22Rv1 (cell line): ENCODE data around the gene SKA1.

Source experiments
- H3K27ac ChIP-seq: fragments of 450-650 bp; 2 replicates; pipeline ENCODE4 v1.5.1; 2017
- CTCF ChIP-seq: fragments of 450-650 bp; IDR thresholded peaks from 2 replicates; pipeline ENCODE4 v1.5.1; 2017; ENCODE audit warnings: mild to moderate bottlenecking
- ZFX ChIP-seq: fragments of 450-650 bp; IDR thresholded peaks from 2 replicates; pipeline ENCODE4 v1.6.1; 2017; ENCODE audit warnings: antibody characterized with exemption, borderline replicate concordance

The SKA1 gene

GRCh38 chr18:50369672-50370071, 5.2 kb upstream of the SKA1 start:
- no peak for TF ChIP-seq CTCF
- TF ChIP-seq ZFX, result no peak
- no peak overlapping the region for H3K27ac ChIP-seq

- TF ChIP-seq CTCF, result no peak
- no peak for TF ChIP-seq ZFX
- peak overlapping the region; percentile 93 for H3K27ac ChIP-seq
Measured at GRCh38 chr18:50372743-50373142, 2.1 kb upstream of the SKA1 start.

- H3K27ac ChIP-seq, result peak overlapping the region; percentile 93
- no peak for TF ChIP-seq ZFX
- no peak for TF ChIP-seq CTCF
Measured at GRCh38 chr18:50373561-50374219, 1.2 kb upstream of the SKA1 start.

- TF ChIP-seq CTCF (no peak), ZFX (no peak)
- peak overlapping the region; percentile 93 for H3K27ac ChIP-seq
Measured at GRCh38 chr18:50374220-50374752, 560 bp upstream of the SKA1 start.

GRCh38 chr18:50377061-50377798, 2.4 kb downstream of the SKA1 start:
- TF ChIP-seq ZFX (no peak), CTCF (no peak)
- H3K27ac ChIP-seq, result no peak overlapping the region

- H3K27ac ChIP-seq, result no peak overlapping the region
- no peak for TF ChIP-seq CTCF
- TF ChIP-seq ZFX, result no peak
Measured at GRCh38 chr18:50388988-50389387, 14.1 kb downstream of the SKA1 start.

GRCh38 chr18:50393802-50394201, 19.0 kb downstream of the SKA1 start:
- H3K27ac ChIP-seq, result no peak overlapping the region
- TF ChIP-seq ZFX (no peak), CTCF (no peak)
